ENCODE data around the gene COX6A1. TPM values are rescaled to one million over a fixed set of nuclear protein-coding genes. Genes with fewer than 3 reads are reported as not detected.

COX6A1 gene
- polyA plus RNA-seq, 1 donor (not counting 4 experiments of a cell fraction or from before 2014, with no cell fraction given): 663 TPM

DNA sequence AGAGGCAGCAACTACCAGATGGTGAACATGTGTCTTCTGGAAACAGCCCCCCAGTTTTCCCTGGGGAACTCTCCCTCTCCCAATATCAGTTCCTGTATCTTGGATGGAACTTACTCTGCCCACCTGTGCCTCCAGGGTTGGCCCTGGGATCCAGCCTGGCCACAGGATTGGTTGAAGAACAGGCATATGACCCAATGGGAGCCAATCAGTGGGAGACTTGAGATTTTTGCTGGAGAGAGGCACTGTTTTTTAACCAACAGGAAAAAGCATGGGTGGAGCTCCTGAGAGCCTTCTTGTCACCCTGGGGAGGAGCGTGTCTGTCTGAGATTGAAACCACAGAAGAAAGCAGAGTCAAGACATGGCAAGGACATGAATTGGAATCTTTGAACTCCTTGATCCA lies 33.6 kb upstream of the COX6A1 start:
- TF ChIP-seq, protein P1, sequence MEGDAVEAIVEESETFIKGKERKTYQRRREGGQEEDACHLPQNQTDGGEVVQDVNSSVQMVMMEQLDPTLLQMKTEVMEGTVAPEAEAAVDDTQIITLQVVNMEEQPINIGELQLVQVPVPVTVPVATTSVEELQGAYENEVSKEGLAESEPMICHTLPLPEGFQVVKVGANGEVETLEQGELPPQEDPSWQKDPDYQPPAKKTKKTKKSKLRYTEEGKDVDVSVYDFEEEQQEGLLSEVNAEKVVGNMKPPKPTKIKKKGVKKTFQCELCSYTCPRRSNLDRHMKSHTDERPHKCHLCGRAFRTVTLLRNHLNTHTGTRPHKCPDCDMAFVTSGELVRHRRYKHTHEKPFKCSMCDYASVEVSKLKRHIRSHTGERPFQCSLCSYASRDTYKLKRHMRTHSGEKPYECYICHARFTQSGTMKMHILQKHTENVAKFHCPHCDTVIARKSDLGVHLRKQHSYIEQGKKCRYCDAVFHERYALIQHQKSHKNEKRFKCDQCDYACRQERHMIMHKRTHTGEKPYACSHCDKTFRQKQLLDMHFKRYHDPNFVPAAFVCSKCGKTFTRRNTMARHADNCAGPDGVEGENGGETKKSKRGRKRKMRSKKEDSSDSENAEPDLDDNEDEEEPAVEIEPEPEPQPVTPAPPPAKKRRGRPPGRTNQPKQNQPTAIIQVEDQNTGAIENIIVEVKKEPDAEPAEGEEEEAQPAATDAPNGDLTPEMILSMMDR (optimal IDR thresholded peaks at IDR 0.05 in 1 of 3, IDR thresholded peaks at IDR 0.05 in 1 of 3, conservative IDR thresholded peaks at IDR 0.05 in 1 of 3; ENCODE audit: extremely low read depth in 1 of 3, insufficient read depth in 2 of 3, low read length in 3 of 3): no peak
- no peak for TF ChIP-seq EZH2 (IDR thresholded peaks at IDR 0.05; ENCODE audit: low read length)
- Histone ChIP-seq H3K9ac (ENCODE audit: control insufficient read depth, extremely low read depth, insufficient read depth, low read length) (no peak overlapping the region), H3K9me1 (ENCODE audit: control insufficient read depth, extremely low read depth, insufficient read depth, low read length) (no peaks in the 10 kb centered on the region), H3K9me3 (ENCODE audit: control insufficient read depth, low read depth, low read length) (no peaks in the 10 kb centered on the region), H3K4me3 (ENCODE audit: control insufficient read depth in 2 of 3, extremely low read depth in 1 of 3, insufficient read depth in 2 of 3, low read depth in 1 of 3, low read length in 3 of 3) (no peak overlapping the region), H4K20me1 (ENCODE audit: control insufficient read depth, extremely low read depth, insufficient read depth, low read length) (no peaks in the 10 kb centered on the region), H2AFZ (ENCODE audit: control insufficient read depth, low read length) (no peak overlapping the region), H3K4me2 (ENCODE audit: control insufficient read depth, extremely low read depth, insufficient read depth, low read depth, low read length) (no peak overlapping the region), H3K27ac (ENCODE audit: control insufficient read depth, insufficient read depth, low read length) (no peak overlapping the region), H3K27me3 (ENCODE audit: control insufficient read depth, extremely low read depth, insufficient read depth, low read length) (no peaks in the 10 kb centered on the region), H3K4me1 (ENCODE audit: control insufficient read depth, extremely low read depth, insufficient read depth, low read length) (no peaks in the 10 kb centered on the region), H3K36me3 (ENCODE audit: control insufficient read depth in 2 of 2, extremely low read depth in 1 of 2, insufficient read depth in 2 of 2, low read length in 2 of 2) (no peaks in the 10 kb centered on the region), H3K79me2 (ENCODE audit: control insufficient read depth, insufficient read depth, low read length) (no peaks in the 10 kb centered on the region)
- DNase-seq (ENCODE audit: low read depth, low spot score) (no peak), FAIRE-seq (no peak)
- dilution Hi-C loops (cut with MboI; ENCODE audit: extremely low pct_ligation_motif_present, low sequenced_read_pairs): no loop called here

DNA sequence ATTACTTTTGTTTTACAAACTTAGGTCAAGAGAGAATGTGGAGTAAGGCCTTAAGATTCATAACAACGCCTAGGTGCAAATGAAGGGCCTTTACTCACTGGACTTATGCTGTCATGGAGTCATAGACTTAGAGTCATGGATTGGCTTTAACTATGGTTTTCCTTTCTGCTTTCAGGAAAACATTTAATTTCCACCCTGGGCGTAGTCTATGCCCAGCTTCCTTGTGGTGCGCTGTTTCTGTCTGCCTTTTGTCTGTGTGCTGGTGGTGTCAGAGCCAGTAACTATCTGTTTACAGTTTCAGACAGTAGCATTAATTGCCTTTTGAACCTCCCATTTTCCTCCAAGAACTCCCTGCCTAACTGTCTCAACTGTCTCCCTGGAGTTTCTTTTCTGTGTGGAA lies 31.8 kb upstream of the COX6A1 start:
- no peak overlapping the region for H3K9ac ChIP-seq (ENCODE audit: control insufficient read depth, extremely low read depth, insufficient read depth, low read length)
- TF ChIP-seq, protein P1 (optimal IDR thresholded peaks at IDR 0.05 in 1 of 3, IDR thresholded peaks at IDR 0.05 in 1 of 3, conservative IDR thresholded peaks at IDR 0.05 in 1 of 3; ENCODE audit: extremely low read depth in 1 of 3, insufficient read depth in 2 of 3, low read length in 3 of 3): no peak
- dilution Hi-C loops (cut with MboI; ENCODE audit: extremely low pct_ligation_motif_present, low sequenced_read_pairs): no loop called here
- no peaks in the 10 kb centered on the region for H3K79me2 ChIP-seq (ENCODE audit: control insufficient read depth, insufficient read depth, low read length)
- no peaks in the 10 kb centered on the region for H3K36me3 ChIP-seq (ENCODE audit: control insufficient read depth in 2 of 2, extremely low read depth in 1 of 2, insufficient read depth in 2 of 2, low read length in 2 of 2)
- H3K27me3 ChIP-seq (ENCODE audit: control insufficient read depth, extremely low read depth, insufficient read depth, low read length): no peaks in the 10 kb centered on the region
- H3K9me1 ChIP-seq (ENCODE audit: control insufficient read depth, extremely low read depth, insufficient read depth, low read length): no peaks in the 10 kb centered on the region
- no peaks in the 10 kb centered on the region for H4K20me1 ChIP-seq (ENCODE audit: control insufficient read depth, extremely low read depth, insufficient read depth, low read length)
- H3K4me3 ChIP-seq (ENCODE audit: control insufficient read depth in 2 of 3, extremely low read depth in 1 of 3, insufficient read depth in 2 of 3, low read depth in 1 of 3, low read length in 3 of 3): no peak overlapping the region
- H2AFZ ChIP-seq (ENCODE audit: control insufficient read depth, low read length): no peak overlapping the region
- no peak for DNase-seq (ENCODE audit: low read depth, low spot score)
- no peaks in the 10 kb centered on the region for H3K4me1 ChIP-seq (ENCODE audit: control insufficient read depth, extremely low read depth, insufficient read depth, low read length)
- H3K27ac ChIP-seq (ENCODE audit: control insufficient read depth, insufficient read depth, low read length): no peak overlapping the region
- no peaks in the 10 kb centered on the region for H3K9me3 ChIP-seq (ENCODE audit: control insufficient read depth, low read depth, low read length)
- no peak overlapping the region for H3K4me2 ChIP-seq (ENCODE audit: control insufficient read depth, extremely low read depth, insufficient read depth, low read depth, low read length)
- no peak for FAIRE-seq

All from keratinocyte (primary cell).